Stimulated activated CD8-positive, alpha-beta memory T cell treated with anti-CD3 and anti-CD28 coated beads, Interleukin-7, amount 100 ng/mL, for 48 hours (primary cell): ENCODE measurements around the gene ENHO.
"Not testable (repeated sequence)": the region's sequence is repeated elsewhere in the genome, so short reads cannot be mapped to it uniquely, and the experiment has no call there.

Source experiments
- DNase-seq, 2 donors: peaks; one replicate each; pipeline ENCODE4 v3.0.0-alpha.2; 2020; ENCODE audit warnings: low read depth in 1 of 2; ENCODE audit errors: extremely low read depth in 1 of 2

Gene ENHO

DNA sequence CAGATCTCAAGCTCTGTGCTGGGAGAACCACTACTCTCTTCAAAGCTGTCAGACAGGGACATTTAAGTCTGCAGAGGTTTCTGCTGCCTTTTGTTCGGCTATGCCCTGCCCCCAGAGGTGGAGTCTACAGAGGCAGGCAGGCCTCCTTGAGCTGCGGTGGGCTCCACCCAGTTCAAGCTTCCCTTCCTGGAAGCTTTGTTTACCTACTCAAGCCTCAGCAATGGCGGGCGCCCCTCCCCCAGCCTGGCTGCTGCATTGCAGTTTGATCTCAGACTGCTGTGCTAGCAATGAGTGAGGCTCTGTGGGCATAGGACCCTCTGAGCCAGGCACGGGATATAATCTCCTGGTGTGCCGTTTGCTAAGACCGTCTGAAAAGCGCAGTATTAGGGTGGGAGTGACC lies 9.3 kb upstream of the ENHO start:
- DNase-seq: not testable (repeated sequence)

GRCh38 chr9:34526026-34526425 lies 3.2 kb upstream of the ENHO start:
- no peak for DNase-seq

DNA sequence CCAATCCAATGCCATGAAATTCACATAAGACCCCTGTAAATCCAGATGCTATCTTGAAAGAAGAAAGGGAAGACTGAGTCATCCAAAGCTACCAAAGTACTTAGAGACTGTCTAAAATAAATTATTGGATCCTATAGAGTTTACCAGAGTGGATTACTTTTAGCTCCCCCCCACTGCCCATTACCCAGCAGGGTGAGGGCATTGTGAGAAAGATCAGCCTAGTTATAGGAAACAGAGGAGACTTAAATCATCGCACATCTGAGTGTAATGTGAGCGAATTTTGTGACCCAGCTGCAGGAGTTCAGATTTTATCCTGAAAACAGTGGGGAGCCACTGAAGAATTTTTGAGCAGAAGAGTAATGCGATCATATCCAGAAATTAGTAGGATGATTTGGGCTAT lies 1.6 kb upstream of the ENHO start:
- no peak for DNase-seq

GRCh38 chr9:34522091-34522887 lies 501 bp downstream of the ENHO start:
- no peak for DNase-seq

DNA sequence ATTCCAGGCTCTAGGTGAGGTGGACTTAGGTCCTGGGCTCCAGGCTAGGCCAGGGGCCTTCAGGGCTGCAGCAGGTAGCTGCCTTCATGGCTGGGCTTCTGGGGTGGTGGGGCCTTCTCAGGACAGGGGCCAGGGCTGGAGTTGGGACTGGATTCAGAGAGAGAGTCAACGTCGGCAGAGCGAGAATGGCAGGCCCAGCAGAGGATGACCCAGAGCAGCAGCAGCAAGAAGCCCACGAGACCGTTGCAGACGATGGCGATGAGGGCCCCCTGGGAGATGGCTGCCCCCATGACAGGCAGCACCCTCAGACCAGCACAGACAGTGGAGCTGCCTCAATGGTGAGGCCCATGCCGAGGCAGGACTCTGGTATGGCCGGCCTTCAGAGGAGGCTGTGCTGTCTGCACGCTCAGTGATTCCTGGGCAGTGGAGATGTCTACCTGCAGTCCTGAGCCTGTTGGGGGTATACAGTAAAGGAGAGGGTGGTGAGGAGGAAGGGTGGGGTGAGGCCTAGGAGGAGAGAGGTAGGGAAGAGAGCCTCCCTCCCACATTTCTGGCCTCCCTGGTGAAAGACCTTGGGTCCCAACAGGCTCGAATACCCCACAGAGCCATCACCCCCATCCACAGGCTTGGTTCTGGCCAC lies 1.3 kb downstream of the ENHO start:
- no peak for DNase-seq

- DNase-seq: no peak
Measured at GRCh38 chr9:34520505-34521385, 2.0 kb downstream of the ENHO start.

- no peak for DNase-seq
Measured at GRCh38 chr9:34520096-34520495, 2.7 kb downstream of the ENHO start.

- no peak for DNase-seq
Measured at GRCh38 chr9:34519321-34520020, 3.3 kb downstream of the ENHO start.

GRCh38 chr9:34518896-34519295 lies 3.9 kb downstream of the ENHO start:
- no peak for DNase-seq

DNA sequence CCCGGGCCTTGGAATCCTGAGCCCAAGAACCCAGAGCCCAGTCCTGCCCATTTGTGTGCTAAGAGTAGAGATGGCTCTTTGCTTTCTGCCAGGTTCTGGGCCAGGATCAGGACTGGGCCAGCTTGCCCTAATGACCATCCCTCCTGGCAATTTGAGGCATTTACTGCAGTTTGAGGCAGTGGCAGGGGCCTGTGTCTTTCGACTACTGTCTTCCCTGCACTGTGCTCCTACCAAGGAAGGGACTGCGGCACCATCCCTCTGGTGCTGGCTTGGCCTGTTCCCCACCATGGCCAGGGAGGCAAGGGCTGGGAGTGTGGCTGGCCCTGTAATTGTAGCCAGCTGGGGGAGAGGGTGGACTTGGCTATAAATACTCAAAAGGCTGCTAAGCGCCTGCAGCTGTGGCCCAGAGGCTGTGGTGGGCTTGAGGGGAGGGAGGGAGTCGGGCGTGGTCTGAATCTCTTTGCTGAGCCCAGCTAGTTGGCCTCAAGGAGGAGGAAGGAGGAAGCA lies 4.6 kb downstream of the ENHO start:
- no peak for DNase-seq

DNA sequence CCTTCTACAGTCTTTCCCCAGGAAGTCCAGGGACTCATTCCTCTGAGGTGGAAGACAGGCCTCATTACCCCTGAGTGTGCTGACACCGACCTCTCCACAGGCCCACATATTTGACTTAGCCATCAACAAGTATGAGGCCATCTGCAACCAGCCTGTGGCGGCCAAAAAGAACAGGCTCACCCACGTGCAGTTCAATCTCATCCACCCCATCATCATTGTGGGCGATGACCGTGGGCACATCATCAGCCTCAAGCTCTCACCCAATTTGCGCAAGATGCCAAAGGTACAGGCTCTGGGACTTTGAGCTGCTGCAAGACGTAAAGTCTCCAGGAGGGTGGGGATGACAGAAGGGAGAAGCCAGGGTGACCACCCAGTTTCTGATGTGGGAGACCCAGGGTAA lies 5.6 kb downstream of the ENHO start:
- no peak for DNase-seq

- no peak for DNase-seq
Measured at GRCh38 chr9:34515959-34516358, 6.8 kb downstream of the ENHO start.

GRCh38 chr9:34514816-34515215 lies 8.0 kb downstream of the ENHO start:
- DNase-seq: no peak

GRCh38 chr9:34514401-34514800 lies 8.4 kb downstream of the ENHO start:
- DNase-seq: no peak

- no peak for DNase-seq
Measured at GRCh38 chr9:34513567-34514214, 9.1 kb downstream of the ENHO start.

- no peak for DNase-seq
Measured at GRCh38 chr9:34512131-34513078, 10.4 kb downstream of the ENHO start.

GRCh38 chr9:34510497-34511468 lies 12.0 kb downstream of the ENHO start:
- DNase-seq: no peak

GRCh38 chr9:34508951-34509350 lies 13.8 kb downstream of the ENHO start:
- no peak for DNase-seq
